Measurements from ENCODE around the gene FBXL7.

Gene FBXL7

DNA sequence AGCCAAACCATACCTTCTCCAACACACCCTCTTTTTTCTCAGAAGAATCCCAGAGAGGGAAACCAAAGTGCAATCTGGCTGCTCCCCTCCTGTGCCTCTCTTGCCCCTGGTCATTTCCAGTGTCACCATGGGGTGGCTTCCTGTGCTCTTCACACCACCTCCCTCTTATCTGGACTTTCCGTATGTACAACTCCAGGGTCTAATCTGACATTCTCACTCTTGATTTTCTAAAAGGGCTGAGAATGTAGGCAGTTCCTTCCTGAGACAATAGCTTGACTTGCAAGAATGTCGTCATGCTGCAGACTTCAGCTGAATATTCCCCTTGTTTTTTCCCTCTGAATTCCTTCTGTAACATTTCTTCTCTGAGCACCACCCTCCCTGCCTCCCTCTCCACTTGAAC lies 110.2 kb downstream of the FBXL7 start:
- no peak overlapping the region for H3K27ac ChIP-seq
- TF ChIP-seq, protein P1, sequence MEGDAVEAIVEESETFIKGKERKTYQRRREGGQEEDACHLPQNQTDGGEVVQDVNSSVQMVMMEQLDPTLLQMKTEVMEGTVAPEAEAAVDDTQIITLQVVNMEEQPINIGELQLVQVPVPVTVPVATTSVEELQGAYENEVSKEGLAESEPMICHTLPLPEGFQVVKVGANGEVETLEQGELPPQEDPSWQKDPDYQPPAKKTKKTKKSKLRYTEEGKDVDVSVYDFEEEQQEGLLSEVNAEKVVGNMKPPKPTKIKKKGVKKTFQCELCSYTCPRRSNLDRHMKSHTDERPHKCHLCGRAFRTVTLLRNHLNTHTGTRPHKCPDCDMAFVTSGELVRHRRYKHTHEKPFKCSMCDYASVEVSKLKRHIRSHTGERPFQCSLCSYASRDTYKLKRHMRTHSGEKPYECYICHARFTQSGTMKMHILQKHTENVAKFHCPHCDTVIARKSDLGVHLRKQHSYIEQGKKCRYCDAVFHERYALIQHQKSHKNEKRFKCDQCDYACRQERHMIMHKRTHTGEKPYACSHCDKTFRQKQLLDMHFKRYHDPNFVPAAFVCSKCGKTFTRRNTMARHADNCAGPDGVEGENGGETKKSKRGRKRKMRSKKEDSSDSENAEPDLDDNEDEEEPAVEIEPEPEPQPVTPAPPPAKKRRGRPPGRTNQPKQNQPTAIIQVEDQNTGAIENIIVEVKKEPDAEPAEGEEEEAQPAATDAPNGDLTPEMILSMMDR (conservative IDR thresholded peaks at IDR 0.05) = no peak

DNA sequence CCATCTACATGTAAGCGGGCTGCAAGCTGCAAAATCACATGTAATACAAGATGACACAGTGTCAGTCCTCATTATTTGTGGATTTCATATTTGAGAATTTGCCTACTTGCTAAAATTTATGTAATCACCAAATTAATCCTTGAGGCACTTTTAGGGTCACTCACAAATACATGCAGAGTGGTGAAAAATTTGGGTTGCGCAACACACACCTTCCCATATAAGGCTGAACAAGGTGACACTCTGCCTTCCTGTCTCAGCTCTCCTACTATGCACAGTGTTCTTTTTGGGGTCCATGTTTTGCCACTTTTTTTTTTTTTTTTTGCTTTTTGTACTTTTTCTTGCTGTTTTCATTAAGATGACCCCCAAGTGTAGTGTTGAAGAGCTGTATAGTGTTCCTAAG lies 111.0 kb downstream of the FBXL7 start:
- H3K27ac ChIP-seq = no peak overlapping the region
- TF ChIP-seq, protein P1 (conservative IDR thresholded peaks at IDR 0.05) = no peak

DNA sequence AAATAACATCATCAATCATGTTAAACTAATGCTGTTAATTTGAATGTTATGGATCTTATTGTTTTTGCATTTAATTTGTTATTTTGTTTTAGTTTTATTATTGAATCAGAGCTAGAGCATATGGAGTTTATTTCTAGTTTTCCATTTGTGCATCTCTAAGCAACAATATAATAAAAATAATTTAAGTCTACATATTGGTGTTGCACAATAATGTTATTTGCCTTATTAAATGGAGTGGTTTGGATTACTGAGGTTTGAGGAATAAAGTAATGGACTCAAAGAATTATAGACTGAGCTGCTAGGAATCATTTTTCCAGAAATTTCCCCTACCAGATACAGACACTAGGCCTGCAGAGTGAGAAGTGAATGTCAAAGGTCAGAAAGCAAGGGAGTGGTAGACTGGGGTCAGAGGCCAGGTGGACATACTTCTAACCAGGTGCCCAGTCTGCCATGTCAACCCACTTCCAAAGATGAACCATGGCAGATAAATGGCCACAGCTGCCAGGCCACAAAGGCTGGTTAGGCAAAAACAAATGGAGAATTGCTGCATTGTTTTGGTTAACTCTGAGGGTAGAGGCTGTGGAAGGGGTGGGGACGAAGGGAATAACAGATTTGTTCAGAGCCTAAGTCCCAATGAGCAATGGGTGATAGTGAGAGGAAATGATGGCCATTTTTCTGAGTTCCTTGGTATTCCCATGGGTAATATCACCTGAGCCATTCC lies 113.1 kb downstream of the FBXL7 start:
- TF ChIP-seq, protein P1 (conservative IDR thresholded peaks at IDR 0.05) = no peak
- no peak overlapping the region for H3K27ac ChIP-seq

DNA sequence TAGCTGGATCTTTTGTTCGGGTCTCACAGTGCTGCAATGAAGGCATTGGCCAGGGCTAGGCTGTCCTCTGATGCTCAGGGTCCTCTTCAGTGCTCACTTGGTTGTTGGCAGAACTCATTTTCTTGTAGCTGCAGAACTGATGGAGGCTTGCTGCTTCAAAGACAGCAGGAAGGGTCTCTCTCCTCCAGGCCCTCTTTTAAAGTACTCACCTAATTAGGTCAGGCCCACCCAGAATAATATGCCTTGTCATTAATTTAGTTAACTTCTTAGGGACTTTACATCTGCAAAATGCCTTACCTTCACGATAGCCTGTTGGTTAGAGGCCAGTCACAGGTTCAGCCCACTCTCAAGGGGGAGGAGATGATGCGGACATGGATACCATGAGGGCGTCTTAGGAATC lies 114.7 kb downstream of the FBXL7 start:
- H3K27ac ChIP-seq = no peak overlapping the region
- TF ChIP-seq, protein P1 (conservative IDR thresholded peaks at IDR 0.05) = no peak

DNA sequence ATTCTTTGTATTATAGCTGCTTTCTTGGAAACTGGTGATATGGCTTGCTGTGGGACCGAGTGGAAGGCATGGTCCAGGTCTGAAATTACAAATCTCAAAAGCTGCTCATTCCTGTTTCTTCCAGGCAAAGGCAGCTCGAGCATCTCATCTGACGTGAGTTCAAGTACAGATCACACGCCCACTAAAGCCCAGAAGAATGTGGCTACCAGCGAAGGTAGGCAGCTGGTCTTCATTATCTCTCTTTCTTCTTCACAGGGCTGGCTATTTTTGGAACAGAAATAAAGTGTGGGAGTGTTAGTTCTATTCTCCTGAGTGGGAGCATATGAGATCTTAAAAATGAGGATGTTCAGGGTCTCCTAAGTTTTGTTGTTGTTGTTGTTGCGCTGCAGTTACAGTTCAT lies 115.9 kb downstream of the FBXL7 start:
- TF ChIP-seq, protein P1 (conservative IDR thresholded peaks at IDR 0.05) = no peak
- no peak overlapping the region for H3K27ac ChIP-seq

DNA sequence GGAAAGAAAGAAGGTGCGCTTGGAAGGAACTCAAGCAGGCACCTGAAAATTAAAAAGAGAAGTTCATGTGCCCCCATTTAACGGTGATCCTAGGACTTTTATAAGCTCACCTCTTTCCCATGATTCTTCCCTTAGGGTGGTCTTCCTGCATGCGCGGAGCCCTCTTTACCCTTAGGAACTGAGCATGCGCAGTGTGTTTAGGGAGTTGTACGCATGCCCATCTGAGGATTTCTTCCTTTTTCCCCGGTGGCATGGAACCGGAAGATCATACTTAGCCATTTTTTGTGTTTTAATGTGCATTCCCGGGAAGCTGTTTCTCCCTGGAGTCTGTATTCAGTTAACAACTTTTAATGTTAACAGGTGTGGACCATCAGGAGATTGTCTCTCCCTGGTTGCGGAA lies 119.0 kb downstream of the FBXL7 start:
- no peak overlapping the region for H3K27ac ChIP-seq
- TF ChIP-seq, protein P1 (conservative IDR thresholded peaks at IDR 0.05) = no peak

DNA sequence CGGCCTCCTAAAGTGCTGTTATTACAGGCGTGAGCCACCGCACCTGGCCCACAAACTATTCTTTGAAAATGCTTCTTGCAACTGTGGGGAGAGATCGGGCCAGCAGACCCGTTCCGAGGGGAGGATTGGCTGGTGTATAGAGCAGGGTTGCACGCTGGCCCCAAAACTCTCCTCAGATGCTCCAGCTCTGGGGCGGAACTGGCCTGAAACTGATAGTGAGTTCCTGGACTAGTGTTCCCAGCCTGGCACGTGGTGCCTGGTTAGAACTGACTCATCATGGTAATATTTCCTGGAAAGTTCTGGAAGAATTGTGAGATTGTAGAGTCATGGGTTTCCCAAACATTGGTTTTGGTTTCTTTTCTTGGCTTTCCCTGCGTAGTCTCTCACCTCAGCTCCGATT lies 120.5 kb downstream of the FBXL7 start:
- H3K27ac ChIP-seq = no peak overlapping the region
- TF ChIP-seq, protein P1 (conservative IDR thresholded peaks at IDR 0.05) = no peak
